Colonic mucosa (tissue), 4 donors: ENCODE measurements around the gene INHBB. TPM values are rescaled to one million over a fixed set of nuclear protein-coding genes. Genes with fewer than 3 reads are reported as not detected.

Experiments used
- DNase-seq: peaks from one replicate; pipeline ENCODE4 v3.0.0-alpha.2; 2020
- H3K27ac ChIP-seq: fragments of 200-600 bp; one replicate; pipeline ENCODE4 v1.8.0; 2021
- H3K27me3 ChIP-seq: fragments of 200-600 bp; one replicate; pipeline ENCODE4 v1.8.0; 2021
- H3K36me3 ChIP-seq: fragments of 200-600 bp; one replicate; pipeline ENCODE4 v1.8.0; 2021
- H3K4me1 ChIP-seq: fragments of 200-600 bp; one replicate; pipeline ENCODE4 v1.8.0; 2021; ENCODE audit warnings: mild to moderate bottlenecking
- H3K4me3 ChIP-seq: fragments of 200-600 bp; one replicate; pipeline ENCODE4 v1.8.0; 2021
- H3K9ac ChIP-seq, 2 donors: one replicate each; pipeline ENCODE4 v1.7.0; 2013; ENCODE audit warnings: control low read depth in 2 of 2, low read depth in 2 of 2, low read length in 2 of 2
- H3K9me3 ChIP-seq: fragments of 200-600 bp; one replicate; pipeline ENCODE4 v1.8.0; 2021
- CTCF ChIP-seq: fragments of 200-600 bp; IDR thresholded peaks from one replicate; pipeline ENCODE4 v1.8.0; 2022; ENCODE audit warnings: antibody characterized with exemption, mild to moderate bottlenecking
- intact Hi-C: fragments of 100-400 bp; cut with DNase I; formaldehyde crosslinking; loops from one replicate; pipeline ENCODE4 v1.14.1; 2022
- total RNA-seq, 2 donors: library from RNA; stranded (reverse); fragmentation: NEBNext Ultra II Directional in 1 of 2; extraction: Animal tissue kit (Norgen Biotek cat#: 25700) in 1 of 2; gene quantifications; one replicate each; pipeline ENCODE4 v1.2.1, GENCODE V29; 2021
- donor health status: healthy.
- donor health status: DM: no; HTN: no; CAD: no.
- donor health status: DM: no; HTN: no; CAD: no.

INHBB gene
- total RNA-seq, 2 donors from 2014 or later: 0.30 to 3.1 TPM

GRCh38 chr2:120371969-120372625 lies 26.2 kb downstream of the INHBB start:
- H3K4me3 ChIP-seq: no peak overlapping the region
- H3K4me1 ChIP-seq: no peaks in the 10 kb centered on the region
- no peaks in the 10 kb centered on the region for H3K36me3 ChIP-seq
- intact Hi-C loops: no loop called here
- DNase-seq: no peak
- H3K9ac ChIP-seq: no peak overlapping the region
- TF ChIP-seq CTCF: no peak
- H3K27me3 ChIP-seq: no peaks in the 10 kb centered on the region
- H3K9me3 ChIP-seq: no peaks in the 10 kb centered on the region
- H3K27ac ChIP-seq: no peak overlapping the region

- no peaks in the 10 kb centered on the region for H3K36me3 ChIP-seq
- H3K4me3 ChIP-seq: no peak overlapping the region
- no peak for TF ChIP-seq CTCF
- intact Hi-C loops: no loop called here
- H3K27ac ChIP-seq: no peak overlapping the region
- no peaks in the 10 kb centered on the region for H3K4me1 ChIP-seq
- H3K9ac ChIP-seq: no peak overlapping the region
- H3K9me3 ChIP-seq: no peaks in the 10 kb centered on the region
- DNase-seq: no peak
- H3K27me3 ChIP-seq: no peaks in the 10 kb centered on the region
Observed at GRCh38 chr2:120372816-120373215, 26.9 kb downstream of the INHBB start.

- Histone ChIP-seq H3K36me3 (no peaks in the 10 kb centered on the region), H3K9me3 (no peaks in the 10 kb centered on the region), H3K4me1 (no peaks in the 10 kb centered on the region), H3K9ac (no peak overlapping the region), H3K27ac (no peak overlapping the region), H3K4me3 (no peak overlapping the region), H3K27me3 (no peaks in the 10 kb centered on the region)
- DNase-seq: no peak
- intact Hi-C loops: no loop called here
- no peak for TF ChIP-seq CTCF
Observed at GRCh38 chr2:120373424-120373823, 27.5 kb downstream of the INHBB start.

- no peaks in the 10 kb centered on the region for H3K9me3 ChIP-seq
- no peak overlapping the region for H3K9ac ChIP-seq
- no peak overlapping the region for H3K4me3 ChIP-seq
- H3K27me3 ChIP-seq: no peaks in the 10 kb centered on the region
- no peak for TF ChIP-seq CTCF
- H3K4me1 ChIP-seq: no peaks in the 10 kb centered on the region
- intact Hi-C loops: no loop called here
- DNase-seq: no peak
- H3K36me3 ChIP-seq: no peaks in the 10 kb centered on the region
- H3K27ac ChIP-seq: no peak overlapping the region
Observed at GRCh38 chr2:120374821-120375220, 28.9 kb downstream of the INHBB start.

- H3K9me3 ChIP-seq: no peaks in the 10 kb centered on the region
- no peak overlapping the region for H3K27ac ChIP-seq
- no peak overlapping the region for H3K9ac ChIP-seq
- intact Hi-C loops: no loop called here
- DNase-seq: no peak
- no peaks in the 10 kb centered on the region for H3K4me1 ChIP-seq
- H3K36me3 ChIP-seq: no peaks in the 10 kb centered on the region
- no peak for TF ChIP-seq CTCF
- no peak overlapping the region for H3K4me3 ChIP-seq
- H3K27me3 ChIP-seq: no peaks in the 10 kb centered on the region
Observed at GRCh38 chr2:120375251-120376020, 29.5 kb downstream of the INHBB start.
